Transverse colon (tissue), 4 donors: ENCODE measurements around the gene PTPRN. TPM values are rescaled to one million over a fixed set of nuclear protein-coding genes. Genes with fewer than 3 reads are reported as not detected.

Experiments
- DNase-seq: peaks from one replicate; pipeline ENCODE4 v3.0.0-alpha.2; 2019
- H3K27ac ChIP-seq, 4 donors: fragments of 200-600 bp; sonication (generic); 2 replicates each; pipeline ENCODE4 v1.5.1; 2016 to 2018; ENCODE audit warnings: inconsistent platforms in 4 of 4
- H3K27me3 ChIP-seq: fragments of 200-600 bp; sonication (generic); 2 replicates; pipeline ENCODE4 v1.5.1; 2017; ENCODE audit warnings: inconsistent platforms
- H3K36me3 ChIP-seq, 4 donors: fragments of 200-600 bp; sonication (generic); 2 replicates each; pipeline ENCODE4 v1.5.1; 2017 to 2019; ENCODE audit warnings: inconsistent platforms in 4 of 4
- H3K4me1 ChIP-seq, 4 donors: fragments of 200-600 bp; sonication (generic); 2 replicates each; pipeline ENCODE4 v1.5.1; 2017 to 2020; ENCODE audit warnings: inconsistent platforms in 4 of 4
- H3K4me3 ChIP-seq, 4 donors: fragments of 200-600 bp; sonication (generic); 1 replicate in 1 of 4; 2 replicates in 3 of 4; pipeline versions ENCODE4 v1.5.1 to v1.6.1; 2017 to 2019; ENCODE audit warnings: inconsistent platforms in 4 of 4
- H3K9me3 ChIP-seq, 2 donors: fragments of 200-600 bp; sonication (generic); 2 replicates each; pipeline ENCODE4 v1.5.1; 2017 to 2019; ENCODE audit warnings: inconsistent platforms in 2 of 2
- EP300 ChIP-seq: sonication (generic); formaldehyde crosslinking; IDR thresholded peaks from one replicate; pipeline ENCODE4 v1.6.1; 2017; ENCODE audit warnings: antibody characterized with exemption, low read depth
- POLR2A ChIP-seq: fragments of 450-650 bp; IDR thresholded peaks from one replicate; pipeline ENCODE4 v1.6.1; 2016; ENCODE audit warnings: antibody characterized with exemption, mild to moderate bottlenecking, moderate library complexity
- POLR2AphosphoS5 ChIP-seq, 3 donors: sonication (generic); formaldehyde crosslinking; IDR thresholded peaks; one replicate each; pipeline ENCODE4 v1.6.1; 2016; ENCODE audit warnings: antibody characterized with exemption in 3 of 3
- WGBS, 2 donors: methylation state at CpG; one replicate each; pipeline ENCODE4 v1.1.5; 2018; ENCODE audit warnings: low coverage in 1 of 2; 5-methylcytosine and 5-hydroxymethylcytosine counted together
- in situ Hi-C, 4 donors: fragments of 200-750 bp; cut with MboI; loops; one replicate each; pipeline versions ENCODE4 v1.15.0 to v1.15.1; 2017; ENCODE audit warnings: low sequenced_read_pairs in 3 of 4, low pct_ligation_motif_present in 1 of 4, low pct_unique_long_range_greater_than_20kb in 1 of 4
- intact Hi-C: fragments of 100-400 bp; cut with DNase I; formaldehyde crosslinking; loops from one replicate; pipeline ENCODE4 v1.15.1; 2023; ENCODE audit warnings: low total_unique reads
- total RNA-seq, 4 donors: library from RNA; depleted of rRNA; stranded (reverse); fragments of >200 nt; gene quantifications; one replicate each; pipeline ENCODE4 v1.1.0, GENCODE V29; 2016
- TF ChIP-seq, protein P1 (sequence below), 5 experiments: fragments of 200-600 bp in 3 of 5; fragments of 450-650 bp in 2 of 5; sonication (generic) in 3 of 5; IDR thresholded peaks; 1 replicate in 2 of 5; 2 replicates in 3 of 5; pipeline ENCODE4 v1.5.1; 2016 to 2017; ENCODE audit warnings: antibody characterized with exemption in 5 of 5, inconsistent platforms in 3 of 5, mild to moderate bottlenecking in 2 of 5, moderate library complexity in 1 of 5

The PTPRN gene
- total RNA-seq, 4 donors from 2014 or later, result 0.60 to 2.6 (median 2.1) TPM

GRCh38 chr2:219292616-219293015, 16.6 kb downstream of the PTPRN start:
- TF ChIP-seq POLR2A (no peak), POLR2AphosphoS5 (IDR thresholded peaks at IDR 0.05) (no peak), EP300 (no peak)
- TF ChIP-seq, protein P1, sequence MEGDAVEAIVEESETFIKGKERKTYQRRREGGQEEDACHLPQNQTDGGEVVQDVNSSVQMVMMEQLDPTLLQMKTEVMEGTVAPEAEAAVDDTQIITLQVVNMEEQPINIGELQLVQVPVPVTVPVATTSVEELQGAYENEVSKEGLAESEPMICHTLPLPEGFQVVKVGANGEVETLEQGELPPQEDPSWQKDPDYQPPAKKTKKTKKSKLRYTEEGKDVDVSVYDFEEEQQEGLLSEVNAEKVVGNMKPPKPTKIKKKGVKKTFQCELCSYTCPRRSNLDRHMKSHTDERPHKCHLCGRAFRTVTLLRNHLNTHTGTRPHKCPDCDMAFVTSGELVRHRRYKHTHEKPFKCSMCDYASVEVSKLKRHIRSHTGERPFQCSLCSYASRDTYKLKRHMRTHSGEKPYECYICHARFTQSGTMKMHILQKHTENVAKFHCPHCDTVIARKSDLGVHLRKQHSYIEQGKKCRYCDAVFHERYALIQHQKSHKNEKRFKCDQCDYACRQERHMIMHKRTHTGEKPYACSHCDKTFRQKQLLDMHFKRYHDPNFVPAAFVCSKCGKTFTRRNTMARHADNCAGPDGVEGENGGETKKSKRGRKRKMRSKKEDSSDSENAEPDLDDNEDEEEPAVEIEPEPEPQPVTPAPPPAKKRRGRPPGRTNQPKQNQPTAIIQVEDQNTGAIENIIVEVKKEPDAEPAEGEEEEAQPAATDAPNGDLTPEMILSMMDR (IDR thresholded peaks at IDR 0.05), result no peak
- Histone ChIP-seq H3K27me3 (no peaks in the 10 kb centered on the region), H3K4me1 (peaks cover 0 to 24% (median 15%) of the 10 kb centered on the region in 4 donors), H3K36me3 (no peaks in the 10 kb centered on the region), H3K9me3 (no peaks in the 10 kb centered on the region), H3K4me3 (no peak overlapping the region), H3K27ac (no peak overlapping the region)
- WGBS, 2 donors, result 89 to 97% methylated on average over 4 to 9 of the region's 9 CpGs
- in situ Hi-C loops, result loop anchor here (10.0 to 25.0 kb wide), 3 partner anchors 118 to 238 kb away; partner anchors contain the start of genes SLC23A3 (in 3 of the 4), CNPPD1 (in 2 of the 4), RETREG2 (in 2 of the 4) and NHEJ1 (in 1 of the 4)
- intact Hi-C loops, result loop anchor here (5.0 to 10.0 kb wide), 2 partner anchors 68 to 130 kb away; partner anchors contain the start of genes ANKZF1, ATG9A and NHEJ1
- DNase-seq, result no peak

- peaks cover 0 to 24% (median 15%) of the 10 kb centered on the region in 4 donors for H3K4me1 ChIP-seq
- intact Hi-C loops, result loop anchor here (5.0 to 10.0 kb wide), 2 partner anchors 67 to 130 kb away; partner anchors contain the start of genes ANKZF1, ATG9A and NHEJ1
- no peak for DNase-seq
- in situ Hi-C loops, result loop anchor here (10.0 to 25.0 kb wide), 3 partner anchors 117 to 237 kb away; partner anchors contain the start of genes SLC23A3 (in 3 of the 4), CNPPD1 (in 2 of the 4), RETREG2 (in 2 of the 4) and NHEJ1 (in 1 of the 4)
- no peaks in the 10 kb centered on the region for H3K27me3 ChIP-seq
- H3K27ac ChIP-seq, result no peak overlapping the region
- H3K9me3 ChIP-seq, result no peaks in the 10 kb centered on the region
- H3K36me3 ChIP-seq, result no peaks in the 10 kb centered on the region
- WGBS, 2 donors, result 78% methylated on average over 4 of the region's 4 CpGs; no CpG with 5 or more reads in 1 of the 2 donors
- TF ChIP-seq POLR2A (no peak), POLR2AphosphoS5 (IDR thresholded peaks at IDR 0.05) (no peak), EP300 (no peak)
- TF ChIP-seq, protein P1 (IDR thresholded peaks at IDR 0.05), result no peak
- no peak overlapping the region for H3K4me3 ChIP-seq
Measured at GRCh38 chr2:219291910-219292490, 17.2 kb downstream of the PTPRN start.

DNA sequence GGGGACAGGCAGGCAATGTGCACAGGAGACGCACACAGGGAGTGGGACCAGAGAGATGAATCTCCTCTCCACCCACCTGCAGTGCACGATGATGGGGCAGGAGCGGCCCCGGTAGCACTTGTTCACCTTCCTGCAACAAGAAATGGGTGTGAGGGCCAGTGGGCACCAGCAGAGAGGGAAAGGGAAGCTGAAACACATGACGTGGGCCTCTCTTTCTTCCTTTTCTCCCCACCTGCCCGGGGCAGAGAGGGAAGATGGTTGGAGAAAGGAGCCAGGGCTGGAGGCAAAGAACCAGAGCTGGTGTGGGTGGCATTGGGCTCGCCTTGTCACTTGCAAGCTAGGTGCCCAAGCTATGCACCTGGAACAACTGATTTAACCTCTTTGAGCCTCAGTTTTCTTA, 17.8 kb downstream of the PTPRN start:
- Histone ChIP-seq H3K36me3 (no peaks in the 10 kb centered on the region), H3K27ac (no peak overlapping the region), H3K4me3 (no peak overlapping the region), H3K9me3 (no peaks in the 10 kb centered on the region), H3K27me3 (no peaks in the 10 kb centered on the region), H3K4me1 (peaks cover 0 to 24% (median 15%) of the 10 kb centered on the region in 4 donors)
- in situ Hi-C loops (loop anchor here (10.0 to 25.0 kb wide), 3 partner anchors 117 to 237 kb away; partner anchors contain the start of genes SLC23A3 (in 3 of the 4), CNPPD1 (in 2 of the 4), RETREG2 (in 2 of the 4) and NHEJ1 (in 1 of the 4)), intact Hi-C loops (loop anchor here (5.0 to 10.0 kb wide), 2 partner anchors 67 to 129 kb away; partner anchors contain the start of genes ANKZF1, ATG9A and NHEJ1)
- 40 to 88% methylated on average over 1 to 7 of the region's 7 CpGs for WGBS, 2 donors
- no peak for DNase-seq
- TF ChIP-seq POLR2AphosphoS5 (IDR thresholded peaks at IDR 0.05) (no peak), EP300 (no peak), POLR2A (no peak)
- TF ChIP-seq, protein P1 (IDR thresholded peaks at IDR 0.05), result no peak
